Mammary epithelial cell (primary cell): ENCODE data around the gene UBE2N.

ENCODE experiments used
- CTCF ChIP-seq, 2 donors: IDR thresholded peaks in 1 of 2; conservative IDR thresholded peaks in 1 of 2; 2 replicates each; pipeline ENCODE4 v1.5.1; 2011 to 2012; ENCODE audit warnings: inconsistent platforms in 2 of 2, low read length in 2 of 2, mild to moderate bottlenecking in 2 of 2, control low read depth in 1 of 2, low read depth in 1 of 2; ENCODE audit not compliant: insufficient read depth in 1 of 2; ENCODE audit errors: extremely low read depth in 1 of 2
- EZH2 ChIP-seq: IDR thresholded peaks from 2 replicates; pipeline ENCODE4 v1.6.1; 2012; ENCODE audit warnings: low read length, inconsistent platforms, borderline replicate concordance

- TF ChIP-seq CTCF (conservative IDR thresholded peaks at IDR 0.05 in 1 of 2, IDR thresholded peaks at IDR 0.05 in 1 of 2; ENCODE audit: extremely low read depth in 1 of 2, insufficient read depth in 1 of 2, low read depth in 1 of 2, low read length in 2 of 2) (no peak), EZH2 (no peak)
Observed at GRCh38 chr12:93417967-93418480, 23.7 kb downstream of the UBE2N start.
